ENCODE measurements around the gene EP400.

EP400 gene

GRCh38 chr12:131915823-131916222, 33.9 kb upstream of the EP400 start:
- Histone ChIP-seq H3K27me3 (ENCODE audit: control insufficient read depth, insufficient read depth, low read length) (no peaks in the 10 kb centered on the region), H3K9ac (ENCODE audit: low read length) (no peak overlapping the region), H3K4me3 (ENCODE audit: low read length) (no peak overlapping the region), H3K27ac (ENCODE audit: low read depth, low read length) (no peak overlapping the region), H3K36me3 (ENCODE audit: control insufficient read depth, insufficient read depth, low read length) (peaks cover 45% of the 10 kb centered on the region), H3K4me1 (ENCODE audit: control insufficient read depth, insufficient read depth, low read length) (peaks cover 12% of the 10 kb centered on the region)

DNA sequence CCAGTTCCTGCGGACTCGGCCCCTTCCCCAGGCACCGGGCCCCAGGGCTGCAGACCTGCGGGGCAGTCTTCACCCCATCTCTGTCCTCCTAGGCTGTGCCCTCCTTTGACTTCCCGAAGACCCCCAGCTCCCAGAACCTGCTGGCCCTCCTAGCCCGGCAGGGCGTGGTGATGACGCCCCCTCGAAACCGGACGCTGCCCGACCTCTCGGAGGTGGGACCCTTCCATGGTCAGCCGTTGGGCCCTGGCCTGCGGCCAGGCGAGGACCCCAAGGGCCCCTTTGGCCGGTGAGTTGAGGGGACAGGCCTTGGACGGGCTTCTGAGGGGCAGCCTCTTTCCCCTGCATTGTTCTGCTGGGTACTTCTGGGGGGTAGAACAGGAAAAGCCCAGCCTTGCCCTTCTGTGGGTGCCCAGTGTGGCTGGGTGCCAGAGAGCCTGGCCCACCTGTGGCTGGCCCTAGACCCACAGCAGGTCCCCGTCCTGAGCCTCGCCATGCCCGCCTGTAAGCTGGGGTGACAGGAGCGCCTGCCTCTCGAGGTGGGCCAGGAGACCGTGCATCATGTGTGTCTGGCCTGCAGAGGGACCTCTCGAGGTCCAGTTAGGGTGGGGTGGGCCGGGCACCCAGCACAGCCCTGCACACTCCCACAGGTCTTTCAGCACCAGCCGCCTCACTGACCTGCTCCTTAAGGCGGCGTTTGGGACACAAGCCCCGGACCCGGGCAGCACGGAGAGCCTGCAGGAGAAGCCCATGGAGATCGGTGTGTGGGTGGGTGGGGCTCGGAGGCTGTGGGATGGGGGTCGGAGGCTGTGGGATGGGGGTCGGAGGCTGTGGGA, 33.2 kb upstream of the EP400 start:
- H3K36me3 ChIP-seq (ENCODE audit: control insufficient read depth, insufficient read depth, low read length), result peaks cover 38% of the 10 kb centered on the region

DNA sequence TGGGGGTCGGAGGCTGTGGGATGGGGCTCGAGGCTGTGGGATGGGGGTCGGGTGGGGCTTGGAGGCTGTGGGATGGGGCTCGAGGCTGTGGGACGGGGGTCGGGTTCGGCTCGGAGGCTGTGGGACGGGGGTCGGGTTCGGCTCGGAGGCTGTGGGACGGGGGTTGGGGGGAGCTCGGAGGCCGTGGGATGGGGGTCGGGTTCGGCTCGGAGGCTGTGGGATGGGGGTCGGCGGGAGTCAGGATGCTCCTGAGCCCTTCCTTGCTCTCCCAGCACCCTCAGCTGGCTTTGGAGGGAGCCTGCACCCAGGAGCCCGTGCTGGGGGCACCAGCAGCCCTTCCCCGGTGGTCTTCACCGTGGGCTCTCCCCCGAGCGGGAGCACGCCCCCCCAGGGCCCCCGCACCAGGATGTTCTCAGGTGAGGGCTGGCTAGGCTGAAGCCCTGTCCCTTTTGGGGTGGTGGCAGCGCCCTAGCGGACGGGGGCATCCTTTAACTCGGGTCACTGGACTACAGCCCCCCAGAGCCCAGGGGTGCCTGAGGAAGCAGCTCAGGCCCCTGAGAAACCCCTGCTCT, 32.5 kb upstream of the EP400 start:
- H3K4me3 ChIP-seq (ENCODE audit: low read length), result no peak overlapping the region
- no peak overlapping the region for H3K27ac ChIP-seq (ENCODE audit: low read depth, low read length)
- H3K27me3 ChIP-seq (ENCODE audit: control insufficient read depth, insufficient read depth, low read length), result no peaks in the 10 kb centered on the region
- peaks cover 9% of the 10 kb centered on the region for H3K4me1 ChIP-seq (ENCODE audit: control insufficient read depth, insufficient read depth, low read length)
- no peak overlapping the region for H3K9ac ChIP-seq (ENCODE audit: low read length)
- H3K36me3 ChIP-seq (ENCODE audit: control insufficient read depth, insufficient read depth, low read length), result peaks cover 32% of the 10 kb centered on the region

More for the DNA sequence above, 33.2 kb upstream of the EP400 start:
- Histone ChIP-seq H3K27ac (ENCODE audit: low read depth, low read length) (no peak overlapping the region), H3K9ac (ENCODE audit: low read length) (no peak overlapping the region), H3K4me1 (ENCODE audit: control insufficient read depth, insufficient read depth, low read length) (peaks cover 12% of the 10 kb centered on the region), H3K27me3 (ENCODE audit: control insufficient read depth, insufficient read depth, low read length) (no peaks in the 10 kb centered on the region), H3K4me3 (ENCODE audit: low read length) (no peak overlapping the region)

GRCh38 chr12:131917711-131918306, 31.9 kb upstream of the EP400 start:
- Histone ChIP-seq H3K27ac (ENCODE audit: low read depth, low read length) (no peak overlapping the region), H3K36me3 (ENCODE audit: control insufficient read depth, insufficient read depth, low read length) (peaks cover 32% of the 10 kb centered on the region), H3K9ac (ENCODE audit: low read length) (no peak overlapping the region), H3K4me1 (ENCODE audit: control insufficient read depth, insufficient read depth, low read length) (peaks cover 3% of the 10 kb centered on the region), H3K4me3 (ENCODE audit: low read length) (no peak overlapping the region), H3K27me3 (ENCODE audit: control insufficient read depth, insufficient read depth, low read length) (no peaks in the 10 kb centered on the region)

- Histone ChIP-seq H3K27ac (ENCODE audit: low read depth, low read length) (no peak overlapping the region), H3K9ac (ENCODE audit: low read length) (no peak overlapping the region), H3K4me3 (ENCODE audit: low read length) (no peak overlapping the region), H3K36me3 (ENCODE audit: control insufficient read depth, insufficient read depth, low read length) (peaks cover 32% of the 10 kb centered on the region), H3K4me1 (ENCODE audit: control insufficient read depth, insufficient read depth, low read length) (no peaks in the 10 kb centered on the region), H3K27me3 (ENCODE audit: control insufficient read depth, insufficient read depth, low read length) (no peaks in the 10 kb centered on the region)
Observed at GRCh38 chr12:131918311-131919050, 31.3 kb upstream of the EP400 start.

DNA sequence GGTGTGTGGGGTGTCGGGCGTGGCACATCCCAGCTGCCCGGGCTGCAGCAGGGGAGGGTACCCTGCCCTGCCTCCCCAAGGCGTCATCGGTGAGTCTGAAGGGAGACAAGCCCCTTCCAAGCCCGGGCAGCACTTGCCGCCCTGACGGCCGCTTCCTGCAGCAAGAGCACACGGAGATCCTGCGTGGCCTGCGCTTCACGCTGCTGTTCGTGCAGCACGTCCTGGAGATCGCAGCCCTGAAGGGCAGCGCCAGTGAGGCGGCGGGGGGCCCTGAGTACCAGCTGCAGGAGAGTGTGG, 30.7 kb upstream of the EP400 start:
- H3K9ac ChIP-seq (ENCODE audit: low read length), result no peak overlapping the region
- H3K27me3 ChIP-seq (ENCODE audit: control insufficient read depth, insufficient read depth, low read length), result no peaks in the 10 kb centered on the region
- no peaks in the 10 kb centered on the region for H3K4me1 ChIP-seq (ENCODE audit: control insufficient read depth, insufficient read depth, low read length)
- H3K4me3 ChIP-seq (ENCODE audit: low read length), result no peak overlapping the region
- peaks cover 32% of the 10 kb centered on the region for H3K36me3 ChIP-seq (ENCODE audit: control insufficient read depth, insufficient read depth, low read length)
- H3K27ac ChIP-seq (ENCODE audit: low read depth, low read length), result no peak overlapping the region

DNA sequence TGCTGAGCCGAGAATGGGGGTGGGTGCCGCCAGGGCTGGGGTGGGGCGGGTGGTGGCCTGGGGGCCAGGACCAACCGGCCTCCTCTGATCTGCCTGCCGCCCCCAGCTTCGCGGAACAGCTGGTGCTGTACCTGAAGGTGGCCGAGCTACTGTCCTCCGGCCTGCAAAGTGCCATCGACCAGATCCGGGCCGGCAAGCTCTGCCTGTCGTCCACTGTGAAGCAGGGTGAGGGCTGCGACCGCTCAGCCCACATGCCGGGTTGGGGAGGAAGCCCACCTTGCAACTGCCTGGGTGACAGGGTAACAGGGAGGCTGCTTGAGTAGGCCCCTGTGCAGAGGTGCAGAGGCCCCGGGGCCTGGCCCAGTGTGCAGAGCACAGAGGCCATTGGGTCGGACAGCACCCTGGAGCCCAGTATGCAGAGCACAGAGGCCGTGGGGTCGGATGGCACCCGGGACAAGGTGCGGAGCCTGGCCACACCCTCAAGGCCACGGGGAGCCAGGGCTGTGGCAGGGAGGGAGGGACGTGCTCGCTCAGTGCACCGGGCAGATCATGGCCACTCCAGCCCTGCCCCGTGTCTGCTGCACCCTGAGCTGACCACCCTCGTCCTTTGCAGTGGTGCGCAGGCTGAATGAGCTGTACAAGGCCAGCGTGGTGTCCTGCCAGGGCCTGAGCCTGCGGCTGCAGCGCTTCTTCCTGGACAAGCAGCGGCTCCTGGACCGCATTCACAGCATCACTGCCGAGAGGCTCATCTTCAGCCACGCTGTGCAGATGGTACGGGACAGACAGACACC, 30.2 kb upstream of the EP400 start:
- H3K4me1 ChIP-seq (ENCODE audit: control insufficient read depth, insufficient read depth, low read length), result no peaks in the 10 kb centered on the region
- H3K27ac ChIP-seq (ENCODE audit: low read depth, low read length), result no peak overlapping the region
- H3K9ac ChIP-seq (ENCODE audit: low read length), result no peak overlapping the region
- peaks cover 27% of the 10 kb centered on the region for H3K36me3 ChIP-seq (ENCODE audit: control insufficient read depth, insufficient read depth, low read length)
- no peak overlapping the region for H3K4me3 ChIP-seq (ENCODE audit: low read length)
- H3K27me3 ChIP-seq (ENCODE audit: control insufficient read depth, insufficient read depth, low read length), result no peaks in the 10 kb centered on the region

GRCh38 chr12:131920157-131920508, 29.6 kb upstream of the EP400 start:
- no peak overlapping the region for H3K4me3 ChIP-seq (ENCODE audit: low read length)
- H3K27me3 ChIP-seq (ENCODE audit: control insufficient read depth, insufficient read depth, low read length), result no peaks in the 10 kb centered on the region
- H3K36me3 ChIP-seq (ENCODE audit: control insufficient read depth, insufficient read depth, low read length), result peaks cover 22% of the 10 kb centered on the region
- no peak overlapping the region for H3K9ac ChIP-seq (ENCODE audit: low read length)
- H3K27ac ChIP-seq (ENCODE audit: low read depth, low read length), result no peak overlapping the region
- H3K4me1 ChIP-seq (ENCODE audit: control insufficient read depth, insufficient read depth, low read length), result no peaks in the 10 kb centered on the region

DNA sequence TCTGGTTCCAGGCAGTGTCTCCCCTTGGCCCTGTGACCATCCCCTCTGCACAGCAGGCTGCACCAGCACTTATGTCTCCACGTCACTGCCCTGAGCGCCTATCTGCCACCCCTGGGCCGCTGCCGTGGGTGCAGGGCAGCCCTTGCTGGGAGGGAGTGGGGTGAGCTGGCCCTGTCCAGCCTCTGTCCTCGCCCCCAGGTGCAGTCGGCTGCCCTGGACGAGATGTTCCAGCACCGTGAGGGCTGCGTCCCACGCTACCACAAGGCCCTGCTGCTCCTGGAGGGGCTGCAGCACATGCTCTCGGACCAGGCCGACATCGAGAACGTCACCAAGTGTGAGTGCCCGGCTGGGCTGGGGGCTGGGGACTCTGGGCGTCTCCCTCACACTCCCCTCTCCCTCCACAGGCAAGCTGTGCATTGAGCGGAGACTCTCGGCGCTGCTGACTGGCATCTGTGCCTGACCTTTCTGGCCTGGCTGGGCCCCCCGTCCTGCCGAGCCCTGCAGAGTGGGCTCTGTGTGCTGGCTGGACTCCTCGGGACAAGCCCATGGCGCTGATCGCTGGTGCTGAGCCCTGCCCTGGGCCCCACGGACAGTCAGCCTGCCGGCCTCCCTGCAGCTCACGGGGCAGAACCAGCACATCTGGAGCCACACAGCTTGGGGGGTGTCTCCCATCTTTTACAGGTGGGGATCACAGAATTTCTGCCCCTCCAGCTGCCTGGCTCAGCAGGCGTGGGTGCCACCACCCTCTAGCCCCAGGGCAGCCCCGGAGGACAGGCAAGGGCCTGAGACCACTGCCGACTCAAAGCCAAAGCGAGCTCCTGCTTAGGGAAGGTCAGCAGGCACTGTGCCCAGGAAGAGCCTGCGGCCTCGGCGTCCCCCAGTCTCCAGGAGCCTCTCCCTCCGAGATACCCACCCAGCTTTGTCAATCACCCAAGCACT, 28.6 kb upstream of the EP400 start:
- no peak overlapping the region for H3K4me3 ChIP-seq (ENCODE audit: low read length)
- H3K9ac ChIP-seq (ENCODE audit: low read length), result no peak overlapping the region
- H3K27me3 ChIP-seq (ENCODE audit: control insufficient read depth, insufficient read depth, low read length), result no peaks in the 10 kb centered on the region
- H3K27ac ChIP-seq (ENCODE audit: low read depth, low read length), result no peak overlapping the region
- no peaks in the 10 kb centered on the region for H3K4me1 ChIP-seq (ENCODE audit: control insufficient read depth, insufficient read depth, low read length)
- H3K36me3 ChIP-seq (ENCODE audit: control insufficient read depth, insufficient read depth, low read length), result peaks cover 11% of the 10 kb centered on the region

DNA sequence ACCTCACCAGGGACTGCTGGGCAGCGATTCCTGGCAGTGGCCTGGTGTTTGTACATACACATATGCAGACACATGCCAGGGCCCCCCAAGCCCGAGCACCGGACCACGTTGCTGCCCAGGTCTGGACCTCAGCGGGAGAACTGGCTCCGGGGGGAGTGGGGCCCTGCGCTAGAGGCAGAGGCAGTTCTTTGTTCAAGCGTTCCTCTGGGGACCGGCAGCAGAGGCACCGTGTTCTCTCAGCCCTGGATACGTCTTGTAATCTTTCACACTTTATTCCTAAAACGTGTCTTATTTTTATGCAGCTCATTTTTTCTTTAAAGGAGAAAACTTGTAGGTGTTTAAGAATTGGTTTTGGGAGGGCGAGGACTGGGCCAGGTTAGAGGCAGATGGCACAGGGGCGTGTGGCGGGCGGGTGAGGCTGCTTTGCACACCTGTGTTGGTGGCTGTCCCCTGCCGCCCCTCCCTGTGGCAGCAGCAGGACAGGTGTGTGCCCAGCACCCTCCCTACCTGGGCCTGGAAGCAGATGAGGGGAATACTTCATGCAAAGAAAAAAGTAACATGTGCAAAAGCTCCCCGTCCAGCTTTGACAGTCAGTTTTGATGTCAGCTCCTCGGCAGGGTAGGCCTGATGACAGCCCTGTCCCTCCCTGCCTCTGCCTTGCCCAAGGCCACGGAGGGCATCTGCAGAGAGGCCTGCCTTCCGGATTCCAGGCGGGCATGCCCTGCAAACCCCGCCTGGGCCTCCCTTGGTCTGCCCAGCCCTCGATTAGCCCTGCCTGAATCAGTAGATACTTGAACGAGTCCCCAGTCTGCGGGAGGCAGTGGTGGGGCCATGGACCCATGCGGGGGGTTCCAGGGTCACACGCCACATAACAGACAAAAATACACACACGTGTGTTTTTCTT, 27.6 kb upstream of the EP400 start:
- no peaks in the 10 kb centered on the region for H3K27me3 ChIP-seq (ENCODE audit: control insufficient read depth, insufficient read depth, low read length)
- H3K36me3 ChIP-seq (ENCODE audit: control insufficient read depth, insufficient read depth, low read length), result peaks cover 8% of the 10 kb centered on the region
- H3K27ac ChIP-seq (ENCODE audit: low read depth, low read length), result no peak overlapping the region
- no peak overlapping the region for H3K4me3 ChIP-seq (ENCODE audit: low read length)
- no peaks in the 10 kb centered on the region for H3K4me1 ChIP-seq (ENCODE audit: control insufficient read depth, insufficient read depth, low read length)
- no peak overlapping the region for H3K9ac ChIP-seq (ENCODE audit: low read length)

DNA sequence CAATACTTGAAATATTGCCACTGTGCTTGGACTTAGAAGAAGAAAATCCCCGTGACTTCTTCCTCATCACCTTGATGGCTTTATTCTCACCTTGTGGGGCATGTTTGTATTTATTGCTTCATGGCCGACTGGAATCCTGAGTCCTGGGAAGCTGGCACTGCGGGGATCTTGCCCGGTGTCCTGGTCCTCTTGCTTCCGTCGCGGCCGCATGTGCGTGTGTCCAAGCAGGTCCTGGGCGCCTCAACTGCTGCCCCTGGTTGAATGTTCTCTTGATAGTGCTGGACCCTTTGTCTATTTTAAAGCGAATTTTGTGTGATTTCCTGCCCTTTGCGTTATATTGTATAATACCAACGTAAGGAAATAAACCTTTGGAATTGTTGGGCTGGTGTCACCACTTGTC, 27.0 kb upstream of the EP400 start:
- Histone ChIP-seq H3K36me3 (ENCODE audit: control insufficient read depth, insufficient read depth, low read length) (peaks cover 6% of the 10 kb centered on the region), H3K9ac (ENCODE audit: low read length) (no peak overlapping the region), H3K27me3 (ENCODE audit: control insufficient read depth, insufficient read depth, low read length) (no peaks in the 10 kb centered on the region), H3K4me1 (ENCODE audit: control insufficient read depth, insufficient read depth, low read length) (no peaks in the 10 kb centered on the region), H3K27ac (ENCODE audit: low read depth, low read length) (no peak overlapping the region), H3K4me3 (ENCODE audit: low read length) (no peak overlapping the region)

Data from rectal smooth muscle tissue (tissue), 1 donor.